Subcutaneous abdominal adipose tissue (tissue), 5 donors: ENCODE measurements around the gene NDUFC2.
"Not testable (repeated sequence)": the region's sequence is repeated elsewhere in the genome, so short reads cannot be mapped to it uniquely, and the experiment has no call there.

Experiments
- H3K27ac ChIP-seq: one replicate; pipeline ENCODE4 v1.7.0; 2013; ENCODE audit warnings: low read depth, mild to moderate bottlenecking, inconsistent platforms, low read length, moderate library complexity
- H3K27me3 ChIP-seq, 5 donors: one replicate each; pipeline ENCODE4 v1.7.0; 2013; ENCODE audit warnings: low read length in 5 of 5, inconsistent platforms in 1 of 5; ENCODE audit not compliant: control insufficient read depth in 5 of 5, insufficient read depth in 4 of 5
- H3K36me3 ChIP-seq, 5 donors: one replicate each; pipeline ENCODE4 v1.7.0; 2013; ENCODE audit warnings: low read length in 5 of 5; ENCODE audit not compliant: control insufficient read depth in 5 of 5, insufficient read depth in 5 of 5
- H3K4me1 ChIP-seq, 5 donors: one replicate each; pipeline ENCODE4 v1.7.0; 2013; ENCODE audit warnings: low read length in 5 of 5, mild to moderate bottlenecking in 3 of 5, moderate library complexity in 1 of 5; ENCODE audit not compliant: control insufficient read depth in 5 of 5, insufficient read depth in 5 of 5
- H3K4me3 ChIP-seq, 5 donors: one replicate each; pipeline ENCODE4 v1.7.0; 2013; ENCODE audit warnings: low read length in 5 of 5, low read depth in 1 of 5
- H3K9ac ChIP-seq, 5 donors: one replicate each; pipeline ENCODE4 v1.7.0; 2013; ENCODE audit warnings: low read length in 5 of 5, mild to moderate bottlenecking in 4 of 5, moderate library complexity in 3 of 5
- H3K9me3 ChIP-seq, 5 donors: one replicate each; pipeline ENCODE4 v1.7.0; 2013; ENCODE audit warnings: low read length in 5 of 5; ENCODE audit not compliant: control insufficient read depth in 5 of 5
- donor health status: healthy.
- donor health status: healthy.
- donor health status: healthy.
- donor health status: healthy.
- donor health status: healthy.

NDUFC2 gene

DNA sequence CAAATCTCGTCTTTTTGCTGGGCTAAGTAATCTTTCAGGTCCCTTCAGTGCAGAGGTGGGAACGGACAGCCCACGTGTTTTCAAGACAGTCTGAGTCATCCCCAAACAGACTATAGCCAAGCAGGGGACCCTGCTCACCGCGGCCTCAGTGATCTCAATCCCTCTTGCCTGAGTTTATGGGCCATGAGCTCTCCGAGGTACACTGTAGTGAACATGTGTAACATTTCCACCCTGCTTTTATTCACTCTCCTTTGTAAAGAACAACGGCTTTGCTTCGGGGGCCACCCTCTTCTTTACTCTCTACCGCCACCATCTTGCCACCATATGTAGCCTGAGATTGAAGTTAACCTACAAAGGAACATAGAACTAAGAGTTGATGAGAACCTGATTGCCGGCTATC lies 45.0 kb downstream of the NDUFC2 start:
- Histone ChIP-seq H3K36me3 (no peaks in the 10 kb centered on the region), H3K27me3 (no peaks in the 10 kb centered on the region), H3K4me1 (peaks cover 2 to 32% (median 12%) of the 10 kb centered on the region in 5 donors)

DNA sequence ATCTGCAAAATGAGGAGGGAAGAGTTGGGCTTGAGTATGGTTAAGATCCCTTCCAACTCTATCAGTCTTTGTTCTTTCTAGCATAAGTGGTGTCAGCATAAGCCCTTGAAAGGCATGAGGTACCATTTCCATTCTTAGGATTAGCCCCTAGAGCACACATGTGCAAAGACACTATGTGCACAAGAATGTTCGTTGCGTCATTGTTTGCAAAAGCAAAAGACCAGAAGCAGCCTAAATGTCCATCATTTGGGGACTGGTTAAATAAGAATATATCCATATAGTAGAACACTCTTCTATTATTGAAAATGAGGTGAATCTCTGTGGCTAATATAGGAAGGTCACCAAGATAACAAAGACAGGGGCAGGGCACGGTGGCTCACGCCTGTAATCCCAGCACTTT lies 46.6 kb downstream of the NDUFC2 start:
- H3K4me1 ChIP-seq = peaks cover 2 to 20% (median 10%) of the 10 kb centered on the region in 5 donors
- no peak overlapping the region for H3K4me3 ChIP-seq
- H3K27me3 ChIP-seq = no peaks in the 10 kb centered on the region
- H3K9me3 ChIP-seq = no peaks in the 10 kb centered on the region
- H3K9ac ChIP-seq = no peak overlapping the region
- no peak overlapping the region for H3K27ac ChIP-seq
- H3K36me3 ChIP-seq = no peaks in the 10 kb centered on the region

More for the DNA sequence above, 45.0 kb downstream of the NDUFC2 start:
- Histone ChIP-seq H3K4me3 (no peak overlapping the region), H3K9ac (no peak overlapping the region), H3K9me3 (no peaks in the 10 kb centered on the region), H3K27ac (no peak overlapping the region)

DNA sequence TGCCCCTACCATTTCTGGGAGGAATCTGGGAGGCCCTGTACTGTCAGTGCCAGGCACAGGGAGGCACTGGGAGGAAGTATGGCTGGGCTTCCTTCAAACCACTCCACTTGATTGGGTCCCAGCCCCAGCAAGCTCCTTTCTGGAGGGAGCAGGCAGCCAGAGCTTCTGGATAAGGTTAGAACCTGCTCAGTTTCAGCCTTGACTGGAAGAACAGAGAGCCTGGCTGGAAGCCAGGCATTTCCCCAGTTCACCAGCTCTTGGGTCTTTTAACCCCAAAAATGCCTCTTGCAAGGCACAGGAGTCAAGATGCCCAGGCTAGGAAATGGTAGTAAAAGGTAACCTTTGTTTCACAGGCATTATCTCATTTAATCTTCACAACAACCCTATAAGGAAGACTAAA lies 47.6 kb downstream of the NDUFC2 start:
- Histone ChIP-seq H3K4me3 (no peak overlapping the region), H3K27ac (no peak overlapping the region), H3K9me3 (no peaks in the 10 kb centered on the region), H3K4me1 (peaks cover 2 to 17% (median 10%) of the 10 kb centered on the region in 5 donors), H3K9ac (no peak overlapping the region), H3K27me3 (no peaks in the 10 kb centered on the region), H3K36me3 (no peaks in the 10 kb centered on the region)

DNA sequence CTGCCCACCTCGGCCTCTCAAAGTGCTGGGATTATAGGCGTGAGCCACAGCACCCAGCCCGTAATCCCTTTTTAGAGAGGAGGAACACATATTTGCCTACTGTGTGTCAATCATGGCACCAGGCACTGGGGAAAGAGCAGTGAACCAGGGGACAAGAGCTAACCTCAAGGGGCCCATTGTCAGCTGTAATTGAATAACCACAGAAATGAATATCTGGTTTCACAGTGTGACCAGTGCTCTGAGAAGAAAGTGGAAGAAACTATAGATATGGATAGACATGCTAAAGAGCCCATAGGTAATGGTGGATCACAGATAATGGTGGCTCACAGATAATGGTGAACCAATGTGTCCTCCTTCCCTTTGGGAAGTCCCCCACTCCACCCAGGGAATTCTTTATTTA lies 48.0 kb downstream of the NDUFC2 start:
- H3K4me3 ChIP-seq = no peak overlapping the region
- H3K4me1 ChIP-seq = peaks cover 2 to 14% (median 10%) of the 10 kb centered on the region in 5 donors
- no peaks in the 10 kb centered on the region for H3K9me3 ChIP-seq
- no peaks in the 10 kb centered on the region for H3K36me3 ChIP-seq
- H3K9ac ChIP-seq = no peak overlapping the region
- H3K27ac ChIP-seq = no peak overlapping the region
- H3K27me3 ChIP-seq = no peaks in the 10 kb centered on the region

DNA sequence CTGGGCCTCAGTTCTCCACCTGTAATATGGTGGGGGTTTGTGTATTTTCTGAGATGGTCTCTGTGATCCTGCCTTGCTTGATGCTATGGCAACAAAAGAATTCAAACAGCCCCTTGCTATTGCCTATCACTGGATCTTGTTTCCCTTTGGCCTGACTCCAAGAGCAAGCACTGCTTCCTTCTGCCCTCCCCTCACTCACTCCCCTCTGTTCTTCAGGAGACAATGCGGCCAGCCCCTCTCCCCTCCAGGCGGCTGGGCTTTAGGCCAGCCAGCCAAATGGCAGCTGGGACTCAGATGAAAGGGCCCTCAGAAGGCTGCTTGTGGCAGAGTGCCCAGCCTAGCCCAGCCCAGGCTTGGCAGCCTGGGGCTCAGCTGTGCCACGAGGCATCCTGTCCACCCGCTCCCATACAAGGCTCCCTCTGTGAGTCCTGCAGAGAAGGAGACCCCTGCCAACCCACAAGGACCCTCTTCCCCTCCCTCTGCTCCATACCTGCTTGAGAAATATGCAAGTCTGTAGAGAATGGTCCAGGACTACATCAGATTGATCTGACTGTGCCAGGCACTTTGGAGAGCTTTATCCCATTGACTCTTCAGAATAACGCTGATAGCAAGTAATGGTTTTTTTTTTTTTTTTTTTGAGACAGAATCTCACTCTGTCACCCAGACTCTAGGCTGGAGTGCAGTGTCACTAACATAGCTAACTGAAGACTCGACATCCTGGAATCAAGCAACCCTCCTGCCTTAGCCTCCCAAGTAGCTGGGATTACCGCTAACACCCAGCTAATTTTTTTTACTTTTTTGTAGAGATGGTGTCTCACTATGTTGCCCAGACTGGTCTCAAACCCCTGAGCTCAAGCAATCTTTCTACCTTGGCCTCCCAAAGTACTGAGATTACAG lies 49.0 kb downstream of the NDUFC2 start:
- Histone ChIP-seq H3K9me3 (no peaks in the 10 kb centered on the region), H3K27ac (no peak overlapping the region), H3K9ac (no peak overlapping the region), H3K27me3 (no peaks in the 10 kb centered on the region), H3K36me3 (no peaks in the 10 kb centered on the region), H3K4me3 (no peak overlapping the region), H3K4me1 (peaks cover 2 to 14% (median 10%) of the 10 kb centered on the region in 5 donors)

DNA sequence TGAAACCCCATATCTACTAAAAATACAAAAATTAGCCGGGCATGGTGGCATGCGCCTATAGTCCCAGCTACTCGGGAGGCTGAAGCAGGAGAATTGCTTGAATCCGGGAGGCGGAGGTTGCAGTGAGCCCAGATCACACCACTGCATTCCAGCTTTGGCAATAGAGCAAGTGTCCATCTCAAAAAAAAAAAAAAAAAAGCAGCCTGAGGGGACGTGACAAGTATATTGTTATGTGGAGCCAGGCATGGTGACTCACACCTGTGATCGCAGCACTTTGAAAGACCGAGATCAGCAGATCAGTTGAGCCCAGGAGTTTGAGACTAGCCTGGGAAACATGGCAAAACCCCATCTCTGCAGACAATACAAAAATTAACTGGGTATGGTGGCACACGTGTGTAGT lies 51.2 kb downstream of the NDUFC2 start:
- H3K27ac ChIP-seq, H3K27me3 ChIP-seq, H3K36me3 ChIP-seq, H3K4me3 ChIP-seq, H3K9me3 ChIP-seq, H3K9ac ChIP-seq: not testable (repeated sequence)
- peaks cover 2 to 14% (median 10%) of the 10 kb centered on the region in 5 donors for H3K4me1 ChIP-seq

DNA sequence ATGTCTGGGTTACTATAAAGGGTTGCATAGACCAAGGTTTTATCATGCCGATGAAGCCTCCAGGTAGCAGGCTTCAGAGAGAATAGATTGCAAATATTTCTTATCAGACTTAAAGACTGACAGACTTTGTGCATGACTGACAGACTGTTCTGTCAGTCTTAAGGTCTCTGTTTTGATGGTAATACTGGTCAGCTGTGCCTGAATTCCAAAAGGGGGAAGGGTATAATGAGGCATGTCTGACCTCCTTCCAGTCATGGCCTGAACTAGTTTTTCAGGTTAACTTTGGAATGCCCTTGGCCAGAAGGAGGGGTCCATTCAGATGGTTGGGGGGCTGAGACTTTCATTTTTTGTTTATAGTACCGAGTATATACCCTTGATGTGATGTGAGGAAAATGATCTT lies 51.9 kb downstream of the NDUFC2 start:
- Histone ChIP-seq H3K4me1 (peaks cover 2 to 19% (median 17%) of the 10 kb centered on the region in 5 donors), H3K4me3 (no peak overlapping the region), H3K27ac (no peak overlapping the region), H3K36me3 (no peaks in the 10 kb centered on the region), H3K9me3 (no peaks in the 10 kb centered on the region), H3K27me3 (no peaks in the 10 kb centered on the region), H3K9ac (no peak overlapping the region)

DNA sequence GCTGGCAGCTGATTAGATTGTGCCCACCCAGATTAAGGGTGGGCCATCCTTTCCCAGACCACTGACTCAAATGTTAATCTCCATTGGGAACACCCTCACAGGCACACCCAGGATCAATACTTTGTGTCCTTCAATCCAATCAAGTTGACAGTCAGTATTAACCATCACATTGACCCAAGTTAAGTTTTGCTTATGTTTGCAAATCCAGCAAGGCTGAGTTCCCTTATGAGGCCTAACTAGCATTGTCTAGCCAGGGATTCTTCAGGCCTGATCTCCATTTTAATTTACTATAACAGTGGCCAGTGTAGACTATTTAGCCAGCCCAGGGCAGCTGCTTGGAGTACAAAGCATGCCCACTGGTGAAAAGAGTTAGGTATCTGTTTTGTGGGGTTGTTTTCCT lies 54.3 kb downstream of the NDUFC2 start:
- no peaks in the 10 kb centered on the region for H3K27me3 ChIP-seq

DNA sequence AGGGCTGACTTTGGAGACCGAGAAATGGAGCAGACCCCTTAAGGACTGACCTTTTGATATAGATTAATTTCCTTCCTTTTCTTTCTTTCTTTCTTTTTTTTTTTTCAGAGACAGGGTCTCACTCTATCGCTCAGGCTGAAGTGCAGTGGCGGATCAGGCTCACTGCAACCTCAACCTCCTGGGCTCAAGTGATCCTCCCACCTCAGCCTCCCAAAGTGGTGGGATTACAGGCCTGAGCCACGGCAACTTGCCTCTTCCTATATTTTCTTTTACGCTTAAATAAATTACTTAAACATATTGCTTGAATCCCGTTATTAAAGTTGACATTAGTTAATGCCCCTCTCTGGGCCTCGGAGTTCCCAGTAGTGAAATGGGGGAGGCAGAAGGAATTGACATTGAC lies 56.2 kb downstream of the NDUFC2 start:
- peaks cover 0 to 13% (median 11%) of the 10 kb centered on the region in 5 donors for H3K4me1 ChIP-seq
- peak overlapping the region in 4 of 5 donors; percentile 61 to 70 (median 68) for H3K4me3 ChIP-seq
- no peaks in the 10 kb centered on the region for H3K36me3 ChIP-seq
- H3K9ac ChIP-seq = peak overlapping the region in 3 of 5 donors; percentile 48 to 65 (median 60)
- no peaks in the 10 kb centered on the region for H3K27me3 ChIP-seq
- H3K9me3 ChIP-seq = no peaks in the 10 kb centered on the region
- no peak overlapping the region for H3K27ac ChIP-seq

More for the DNA sequence above, 54.3 kb downstream of the NDUFC2 start:
- Histone ChIP-seq H3K27ac (no peak overlapping the region), H3K36me3 (no peaks in the 10 kb centered on the region), H3K9ac (no peak overlapping the region), H3K4me3 (no peak overlapping the region), H3K4me1 (peaks cover 0 to 15% (median 14%) of the 10 kb centered on the region in 5 donors), H3K9me3 (no peaks in the 10 kb centered on the region)
